Astrocyte of the cerebellum (primary cell): ENCODE results near the gene ELFN1.

Experiments
- DNase-seq: peaks from one replicate; pipeline ENCODE4 v3.0.0-alpha.2; 2011; ENCODE audit warnings: low read depth
- H3K4me3 ChIP-seq: 2 replicates; pipeline ENCODE4 v1.5.1; 2011; ENCODE audit warnings: mild to moderate bottlenecking, low read depth, low read length, moderate library complexity
- CTCF ChIP-seq: IDR thresholded peaks from 2 replicates; pipeline ENCODE4 v1.5.1; 2012; ENCODE audit warnings: low read length, low read depth, moderate library complexity, mild to moderate bottlenecking; ENCODE audit errors: missing control alignments
- in situ Hi-C: cut with HindIII; loops from 2 replicates; pipeline ENCODE4 v1.10.0; 2017; ENCODE audit warnings: low sequenced_read_pairs

ELFN1 gene

GRCh38 chr7:1707756-1708595, 37.9 kb downstream of the ELFN1 start:
- in situ Hi-C loops = no loop called here
- DNase-seq = no peak
- H3K4me3 ChIP-seq = no peak overlapping the region
- peak; percentile 7 for TF ChIP-seq CTCF

DNA sequence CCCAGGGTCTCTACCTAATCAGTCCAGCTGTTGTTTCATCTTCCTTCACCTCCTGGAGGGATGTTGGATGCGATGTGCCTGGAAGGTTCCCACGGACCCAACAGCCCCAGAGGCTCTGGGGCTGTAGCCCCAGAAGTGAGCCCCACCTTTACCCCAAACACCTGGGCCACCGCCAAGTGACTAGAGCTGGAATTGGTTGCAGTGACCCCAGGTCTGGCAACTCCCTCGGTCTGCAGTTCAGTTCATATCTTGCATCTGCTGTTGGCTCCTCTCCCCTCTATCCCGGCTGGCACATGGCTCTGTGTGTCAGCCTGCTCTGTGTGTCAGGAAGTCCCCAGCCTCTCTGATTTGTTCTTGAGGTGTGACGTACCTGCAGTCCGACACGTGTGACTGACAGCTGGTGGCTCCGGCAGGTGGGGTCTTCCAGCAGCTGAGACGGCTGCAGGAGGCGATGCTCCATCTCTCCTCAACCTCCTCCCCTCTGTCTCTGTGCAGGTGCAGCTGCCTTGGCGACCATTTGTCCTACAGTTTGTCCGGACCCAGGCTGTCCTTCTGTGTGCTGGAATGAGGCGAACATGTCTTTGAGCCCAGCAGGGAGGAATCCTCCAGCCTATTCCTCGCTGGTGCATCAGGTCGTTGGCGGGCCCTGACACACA, 38.6 kb downstream of the ELFN1 start:
- H3K4me3 ChIP-seq = no peak overlapping the region
- no peak for TF ChIP-seq CTCF
- in situ Hi-C loops = no loop called here
- no peak for DNase-seq

DNA sequence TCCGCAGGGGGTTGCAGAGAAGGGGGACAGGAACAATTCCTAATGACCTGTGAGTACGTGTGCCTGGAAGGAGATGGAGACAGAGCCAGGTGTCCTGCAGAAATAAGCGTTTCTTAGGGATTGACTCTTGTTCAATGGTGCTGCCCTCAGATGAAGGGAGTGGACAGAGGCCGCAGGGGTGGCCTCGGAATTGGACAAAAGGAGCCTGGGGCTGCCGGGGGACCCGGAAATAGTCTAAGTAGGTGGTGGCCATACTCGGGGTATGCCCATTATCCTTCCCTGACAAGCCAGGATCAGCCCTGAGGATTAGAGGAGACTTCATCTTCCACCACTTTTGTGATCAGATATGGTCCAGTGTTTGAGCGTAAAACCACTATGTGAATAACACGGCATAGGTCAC, 39.2 kb downstream of the ELFN1 start:
- in situ Hi-C loops = no loop called here
- no peak for TF ChIP-seq CTCF
- H3K4me3 ChIP-seq = no peak overlapping the region
- no peak for DNase-seq

GRCh38 chr7:1709900-1710299, 39.8 kb downstream of the ELFN1 start:
- no peak for DNase-seq
- TF ChIP-seq CTCF = peak; percentile 24
- in situ Hi-C loops = no loop called here
- no peak overlapping the region for H3K4me3 ChIP-seq

DNA sequence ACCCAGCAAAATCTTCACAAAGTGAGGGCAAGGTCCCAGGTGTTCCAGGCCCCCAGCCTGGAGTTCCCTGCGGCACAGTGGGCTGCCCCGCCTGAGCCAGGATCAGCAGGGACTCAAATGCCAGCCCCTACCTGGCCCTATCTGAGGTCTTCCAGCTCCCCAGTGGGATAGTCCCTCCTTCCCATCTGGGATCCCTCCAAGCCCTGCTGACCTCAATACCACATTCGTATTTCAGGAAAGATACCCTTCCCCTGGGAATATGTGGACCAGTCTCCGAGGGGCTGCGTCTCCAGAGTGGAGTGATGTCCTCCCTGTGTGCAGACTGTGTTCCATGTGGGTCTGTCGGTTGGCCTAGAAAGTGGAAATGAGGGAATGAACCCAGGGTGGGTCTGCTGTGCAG, 40.9 kb downstream of the ELFN1 start:
- H3K4me3 ChIP-seq = no peak overlapping the region
- DNase-seq = no peak
- TF ChIP-seq CTCF = no peak
- in situ Hi-C loops = no loop called here

DNA sequence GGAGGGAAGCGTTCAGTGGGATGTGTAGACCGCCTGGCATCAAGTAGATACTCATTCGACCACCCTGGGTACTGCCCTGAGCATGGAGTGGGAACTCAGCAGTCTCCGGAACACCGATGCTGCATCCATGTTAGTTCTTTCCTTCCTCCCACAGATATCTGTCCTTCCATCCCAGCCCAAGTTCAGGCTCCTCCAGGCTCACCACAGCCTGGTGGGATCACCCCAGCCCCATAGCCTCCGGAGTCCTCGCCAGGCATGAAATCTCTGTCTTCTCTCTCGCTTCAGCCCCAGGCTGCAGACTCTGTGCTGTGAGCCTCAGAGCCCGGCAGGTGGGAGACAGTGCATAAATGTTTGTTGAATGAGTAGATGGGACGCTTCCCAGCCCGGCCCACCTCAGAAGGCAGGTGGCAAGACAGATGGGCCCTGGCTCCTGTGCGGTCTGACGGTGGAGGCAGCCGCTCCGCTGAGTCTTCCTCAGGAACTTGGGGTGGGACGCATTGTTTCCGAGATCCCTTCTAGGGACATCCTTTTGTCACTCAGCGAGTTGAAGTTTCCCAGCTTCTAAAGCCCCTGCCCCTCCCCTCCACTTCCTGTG, 42.9 kb downstream of the ELFN1 start:
- no peak for TF ChIP-seq CTCF
- in situ Hi-C loops = no loop called here
- no peak overlapping the region for H3K4me3 ChIP-seq
- DNase-seq = no peak
